NCI-H2227 treated with DMSO at 0.1 percent for 48 hours (cell line): Measurements from ENCODE around the gene KRTAP2-4.
A peak's percentile ranks its signal among the peaks of the same experiment; 100 is the strongest.
"Not testable (repeated sequence)": the region's sequence is repeated elsewhere in the genome, so short reads cannot be mapped to it uniquely, and the experiment has no call there.

ENCODE experiments used
- DNase-seq: peaks from one replicate; lab custom pipeline; 2025; lab: John Stamatoyannopoulos, UW

The KRTAP2-4 gene, protein sequence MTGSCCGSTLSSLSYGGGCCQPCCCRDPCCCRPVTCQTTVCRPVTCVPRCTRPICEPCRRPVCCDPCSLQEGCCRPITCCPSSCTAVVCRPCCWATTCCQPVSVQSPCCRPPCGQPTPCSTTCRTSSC

DNA sequence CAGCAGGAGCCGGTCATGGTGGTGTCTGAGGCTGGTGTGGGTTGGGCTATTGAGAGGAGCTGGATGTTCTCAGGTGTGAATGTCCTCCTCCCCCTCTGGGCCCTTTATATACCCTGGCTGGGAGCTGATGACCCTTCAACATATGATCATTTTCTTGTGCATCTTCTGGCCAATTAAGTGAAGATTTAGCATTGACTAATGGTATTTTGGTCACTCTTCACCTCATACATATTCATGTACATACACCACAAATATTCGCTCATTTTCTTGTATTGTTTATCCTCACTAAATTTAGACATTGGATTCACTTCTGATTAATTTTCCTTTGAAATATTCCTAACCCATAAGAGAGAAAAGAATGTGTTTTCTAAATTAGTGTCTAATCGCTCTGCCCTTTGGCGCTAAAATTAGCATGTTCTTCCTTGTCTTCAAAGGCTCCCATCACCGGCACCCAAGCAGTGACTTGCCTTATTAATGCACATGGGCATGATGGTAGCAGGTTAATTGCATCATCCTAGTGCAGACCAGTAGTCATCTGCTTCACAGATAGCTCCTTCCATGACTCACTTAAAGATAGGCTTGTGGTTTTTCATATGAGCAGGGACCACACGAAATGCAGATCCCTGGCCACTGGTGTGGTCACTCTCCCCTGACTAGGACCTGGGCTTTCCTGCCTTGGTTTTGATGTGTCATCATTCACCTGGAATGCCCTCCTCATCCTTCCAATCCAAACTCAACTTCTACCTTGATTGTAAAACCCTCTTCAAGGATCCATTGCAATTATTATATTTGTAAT, at the start of gene KRTAP2-4:
Gene KRTAP2-4 (minus strand): TSS at position 51 of the 796 bp plus-strand sequence. CDS start 34 bp downstream, at position 17.
- DNase-seq, result no peak

DNA sequence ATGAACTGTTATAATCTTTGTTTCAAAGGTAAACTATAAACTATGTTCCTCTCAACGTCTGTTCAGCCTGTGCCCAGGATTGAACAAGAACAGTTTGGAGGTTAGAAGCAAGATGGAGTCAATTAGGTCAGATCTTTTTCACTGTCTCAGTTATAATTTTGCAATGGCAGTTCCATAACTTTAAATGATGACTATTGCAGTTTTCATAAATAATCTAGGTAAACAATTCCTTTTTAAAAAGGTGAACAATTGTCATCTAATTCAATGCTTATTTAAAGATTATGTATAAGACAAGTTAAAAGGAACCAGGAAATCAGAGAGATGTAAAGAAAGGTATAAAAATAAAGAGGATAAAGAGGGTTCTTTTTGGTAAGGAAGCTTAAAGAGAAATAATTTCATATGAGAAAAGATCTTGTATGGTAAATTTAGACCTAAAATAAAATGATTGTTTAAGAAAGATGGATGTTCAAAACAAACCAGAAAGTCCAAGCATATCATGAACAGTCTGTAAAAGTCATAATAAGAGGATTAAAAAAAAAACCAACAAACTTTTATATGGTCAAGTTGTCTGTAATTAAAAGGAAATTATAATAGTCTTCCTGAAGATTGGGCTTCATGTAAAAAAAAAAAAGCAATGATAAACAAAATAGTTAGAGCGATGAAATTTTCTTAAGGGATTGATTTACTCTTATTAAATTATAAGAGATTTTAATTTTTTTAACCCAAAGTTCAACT, 45.6 kb upstream of the KRTAP2-4 start:
- DNase-seq, result no peak

DNA sequence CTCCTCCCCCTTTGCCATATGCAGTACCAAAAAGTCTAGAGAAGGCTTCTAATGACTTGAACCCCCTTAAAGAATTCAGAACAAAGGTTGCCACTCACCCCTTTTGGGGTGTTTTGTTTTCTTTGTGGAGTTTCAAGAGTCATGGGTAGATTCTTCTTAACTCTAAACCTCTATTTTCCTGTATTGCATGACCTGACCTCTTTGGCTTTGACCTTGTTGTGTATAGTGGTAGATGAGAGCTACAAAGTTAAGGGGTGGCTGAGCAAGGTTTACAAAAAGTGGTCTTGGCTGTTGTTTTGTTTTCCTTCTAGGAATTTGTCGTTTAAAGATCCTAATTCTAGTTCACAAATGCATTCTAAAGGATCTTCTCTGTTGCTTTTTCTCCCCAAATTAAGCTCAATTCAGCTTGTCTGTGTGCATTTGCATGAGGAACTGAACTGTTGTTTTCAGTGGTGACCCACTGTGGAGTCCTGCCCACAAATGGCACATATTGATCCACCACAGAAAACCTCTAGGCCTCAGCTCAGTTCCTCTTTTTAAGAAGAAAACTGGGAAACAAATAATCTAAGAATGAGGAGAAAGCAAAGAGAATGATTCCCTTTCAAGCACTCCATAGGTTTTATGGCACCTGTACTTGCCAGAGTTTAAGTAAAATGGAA, 43.2 kb upstream of the KRTAP2-4 start:
- DNase-seq, result not testable (repeated sequence)

DNA sequence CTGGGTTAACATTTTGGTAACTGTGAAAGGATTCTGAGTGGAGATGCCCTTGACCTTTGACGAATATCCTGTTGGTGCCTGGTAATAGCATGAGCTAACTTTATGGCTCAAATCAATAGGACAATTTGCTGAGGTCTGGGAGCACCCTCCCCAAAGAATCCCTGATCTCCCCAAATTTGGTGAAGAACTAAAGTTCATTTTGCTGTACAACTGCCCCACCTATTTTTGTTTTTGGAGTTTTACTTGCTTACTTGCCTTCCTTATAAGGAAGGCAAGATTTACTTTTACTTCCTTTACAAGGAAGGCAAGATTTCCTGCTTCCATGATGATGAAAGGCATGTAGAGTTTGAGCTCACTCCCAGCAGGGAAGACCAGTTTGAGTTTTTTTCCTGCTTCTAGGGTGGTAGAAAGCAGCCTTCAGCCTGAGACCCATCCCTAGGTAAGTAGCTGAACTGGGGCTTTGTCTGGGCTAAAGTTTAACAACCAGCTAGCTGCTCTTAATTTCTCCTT, 42.3 kb upstream of the KRTAP2-4 start:
- no peak for DNase-seq

DNA sequence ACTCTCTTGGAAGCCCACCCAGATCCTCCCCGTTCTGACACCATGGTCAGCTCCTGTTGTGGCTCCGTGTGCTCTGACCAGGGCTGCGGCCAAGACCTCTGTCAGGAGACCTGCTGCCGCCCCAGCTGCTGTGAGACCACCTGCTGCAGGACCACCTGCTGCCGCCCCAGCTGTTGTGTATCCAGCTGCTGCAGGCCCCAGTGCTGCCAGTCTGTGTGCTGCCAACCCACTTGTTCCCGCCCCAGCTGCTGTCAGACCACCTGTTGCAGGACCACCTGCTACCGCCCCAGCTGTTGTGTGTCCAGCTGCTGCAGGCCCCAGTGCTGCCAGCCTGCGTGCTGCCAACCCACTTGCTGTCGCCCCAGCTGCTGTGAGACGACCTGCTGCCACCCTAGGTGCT, 39.7 kb upstream of the KRTAP2-4 start, which contains the start of gene KRTAP4-9:
Gene KRTAP4-9 (plus strand): TSS at position 43 of the 400 bp plus-strand sequence. CDS start 0 bp downstream, at position 43.
- DNase-seq, result not testable (repeated sequence)

DNA sequence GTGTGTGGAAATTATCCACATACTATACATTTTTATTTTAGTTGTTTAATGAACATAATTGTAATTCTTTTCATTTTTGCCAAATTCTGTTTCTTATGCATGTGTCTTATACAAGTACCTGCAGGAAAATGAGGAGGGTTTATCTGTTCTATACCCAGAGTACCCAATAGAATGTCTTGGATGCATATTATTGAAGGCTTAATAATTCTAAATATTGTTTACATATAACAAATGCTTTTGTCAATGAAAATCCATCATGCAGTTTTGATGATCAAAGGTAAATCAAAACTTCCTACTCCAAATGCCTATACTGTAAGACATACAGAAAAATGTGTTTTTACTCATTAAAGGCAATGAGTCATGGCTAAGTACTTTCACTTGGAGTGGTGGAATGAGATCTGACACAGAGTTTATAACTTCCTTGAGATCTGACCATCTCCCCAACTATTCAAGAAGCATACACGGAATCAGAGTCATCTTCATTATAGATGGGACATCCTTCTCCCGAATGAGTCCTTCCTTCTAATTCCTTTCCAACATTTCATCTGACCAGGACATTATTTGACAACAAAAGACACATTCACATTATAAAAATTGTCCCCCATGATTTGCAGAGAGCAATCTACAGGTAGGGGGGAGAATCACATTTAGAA, 38.8 kb upstream of the KRTAP2-4 start:
- DNase-seq, result not testable (repeated sequence)

DNA sequence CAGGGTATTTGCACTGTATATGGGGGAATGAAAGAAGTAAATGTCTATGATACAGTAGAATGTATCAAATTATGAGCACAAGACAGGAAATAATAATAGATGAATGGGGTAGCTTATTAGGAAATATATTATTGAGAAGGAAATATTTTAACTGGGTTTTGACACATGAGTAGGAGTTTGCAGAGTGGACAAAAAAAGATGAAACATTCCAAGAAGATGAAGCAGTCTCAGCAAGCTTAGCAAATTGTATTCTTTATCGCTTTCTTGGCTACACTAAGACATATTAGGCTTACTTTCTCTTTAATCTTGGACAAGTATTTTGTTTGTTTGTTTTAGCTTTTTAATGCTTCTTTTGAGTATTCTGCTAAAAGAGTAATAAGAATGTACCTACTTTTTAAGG, 38.2 kb upstream of the KRTAP2-4 start:
- no peak for DNase-seq

DNA sequence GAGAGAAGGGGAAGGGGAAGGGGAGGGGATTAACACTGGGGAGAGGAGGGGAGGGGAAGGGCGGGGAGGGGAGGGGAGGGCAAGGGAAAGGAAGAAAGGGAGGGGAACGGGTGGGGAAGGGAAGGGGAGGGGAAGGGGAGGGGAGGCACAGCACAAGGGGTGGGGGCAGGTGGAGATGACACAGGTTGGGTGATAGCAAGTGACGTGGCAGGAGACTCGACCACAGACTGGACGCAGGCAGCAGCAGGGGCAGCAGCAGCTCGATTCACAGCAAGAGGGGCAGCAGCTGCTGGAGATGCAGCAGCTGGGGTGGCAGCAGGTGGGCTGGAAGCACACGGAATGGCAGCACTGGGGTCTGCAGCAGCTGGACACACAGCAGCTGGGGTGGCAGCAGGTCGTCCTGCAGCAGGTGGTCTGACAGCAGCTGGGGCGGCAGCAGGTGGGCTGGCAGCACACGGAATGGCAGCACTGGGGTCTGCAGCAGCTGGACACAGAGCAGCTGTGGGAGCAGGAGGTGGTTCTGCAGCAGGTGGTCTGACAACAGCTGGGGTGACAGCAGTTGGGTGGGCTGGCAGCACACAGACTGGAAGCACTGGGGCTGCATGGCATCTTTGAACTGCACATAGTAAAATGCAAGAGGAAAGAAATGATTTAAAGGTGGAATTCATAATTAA, 36.0 kb upstream of the KRTAP2-4 start, which contains the start of gene KRTAP4-16:
Gene KRTAP4-16 (minus strand): TSS at position 624 of the 674 bp plus-strand sequence. CDS start 0 bp downstream, at position 624.
- DNase-seq, result peak; percentile 2

DNA sequence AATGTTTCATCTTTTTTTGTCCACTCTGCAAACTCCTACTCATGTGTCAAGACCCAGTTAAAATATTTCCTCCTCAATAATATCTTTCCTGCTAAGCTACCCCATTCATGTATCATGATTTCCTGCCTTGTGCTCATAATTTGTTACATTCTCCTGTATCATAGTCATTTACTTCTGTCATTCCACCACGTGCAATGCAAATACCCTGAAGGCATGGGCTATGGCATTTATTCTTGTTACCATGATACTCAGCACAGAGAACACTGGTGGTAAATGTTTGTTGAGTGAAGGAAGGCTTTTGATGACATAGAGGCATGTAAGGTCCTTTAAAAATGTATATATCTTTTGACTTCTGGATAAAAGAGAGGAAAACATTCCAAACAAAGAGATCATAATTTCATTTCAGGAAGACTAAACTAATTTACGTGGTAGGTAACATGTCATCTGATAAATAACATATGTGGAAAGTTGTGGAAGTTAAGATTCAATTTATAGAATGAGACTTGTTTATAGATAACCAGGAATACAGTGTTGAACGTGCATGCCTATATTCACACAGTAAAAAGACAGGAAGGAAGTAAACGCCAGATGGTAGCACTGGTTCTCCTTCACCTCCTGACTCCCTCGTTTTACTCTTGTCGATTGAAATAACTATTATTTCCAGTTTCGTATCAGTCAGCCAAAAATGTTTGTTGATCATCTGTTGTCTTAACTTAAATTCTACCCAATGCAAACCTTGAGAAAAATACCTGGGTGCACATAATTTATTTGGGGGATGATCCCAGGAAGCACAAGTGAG, 34.2 kb upstream of the KRTAP2-4 start:
- not testable (repeated sequence) for DNase-seq

DNA sequence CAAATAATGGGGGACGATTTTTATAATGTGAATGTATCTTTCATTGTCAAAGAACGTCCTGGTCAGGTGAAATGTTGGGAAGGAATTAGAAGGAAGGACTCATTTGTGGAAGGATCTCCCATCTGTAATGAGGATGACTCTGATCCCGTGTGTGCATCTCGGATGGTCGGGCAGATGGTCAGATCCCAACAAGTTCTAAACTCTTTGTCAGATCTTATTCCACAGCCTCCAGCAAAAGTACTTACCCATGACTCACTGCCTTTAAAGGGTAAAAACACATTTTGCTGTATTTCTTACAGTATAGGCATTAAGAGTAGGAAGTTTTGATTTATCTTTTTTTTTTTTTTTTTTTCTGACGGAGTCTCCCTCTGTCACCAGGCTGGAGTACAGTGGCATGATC, 32.8 kb upstream of the KRTAP2-4 start:
- DNase-seq, result no peak

DNA sequence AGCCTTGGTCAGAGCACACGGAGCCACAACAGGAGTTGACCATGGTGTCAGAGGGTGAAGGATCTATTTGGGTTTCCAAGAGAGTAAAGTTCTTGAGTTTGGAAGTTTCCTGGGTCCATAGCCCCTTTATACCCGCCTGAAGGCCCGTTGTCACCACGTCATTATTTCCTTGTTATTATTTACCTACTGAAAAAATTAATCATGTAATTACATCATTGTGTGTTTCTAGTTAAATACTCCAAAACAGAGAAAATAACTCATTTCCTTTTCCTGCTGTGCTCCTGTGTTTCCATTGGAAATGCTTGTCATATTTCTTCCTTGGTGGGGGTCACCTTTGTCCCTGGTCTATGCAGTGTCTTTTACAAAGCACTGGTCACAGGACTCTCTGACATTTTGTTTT, 32.4 kb upstream of the KRTAP2-4 start, which contains the start of gene KRTAP4-8:
Gene KRTAP4-8 (minus strand): TSS at position 101 of the 400 bp plus-strand sequence. CDS start 58 bp downstream, at position 43.
- no peak for DNase-seq

DNA sequence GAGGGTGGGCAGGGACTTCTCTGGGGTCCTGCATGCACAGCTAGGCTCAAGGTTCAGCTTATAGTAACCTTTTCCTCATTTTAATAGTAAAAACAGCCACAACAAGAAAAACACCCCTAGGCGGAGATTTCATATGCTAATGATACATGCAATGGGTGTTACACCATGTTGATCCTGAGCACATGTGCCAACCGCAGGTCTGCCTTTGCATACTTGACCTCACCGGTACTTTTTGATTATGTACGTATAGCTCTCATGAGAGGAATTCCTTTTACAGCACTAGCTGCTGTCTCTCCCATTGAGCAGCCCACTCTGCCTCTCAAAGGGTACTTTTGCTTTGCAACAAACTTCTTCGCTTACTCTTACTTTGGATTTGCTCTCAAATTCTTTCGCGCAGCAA, 30.4 kb upstream of the KRTAP2-4 start:
- no peak for DNase-seq

DNA sequence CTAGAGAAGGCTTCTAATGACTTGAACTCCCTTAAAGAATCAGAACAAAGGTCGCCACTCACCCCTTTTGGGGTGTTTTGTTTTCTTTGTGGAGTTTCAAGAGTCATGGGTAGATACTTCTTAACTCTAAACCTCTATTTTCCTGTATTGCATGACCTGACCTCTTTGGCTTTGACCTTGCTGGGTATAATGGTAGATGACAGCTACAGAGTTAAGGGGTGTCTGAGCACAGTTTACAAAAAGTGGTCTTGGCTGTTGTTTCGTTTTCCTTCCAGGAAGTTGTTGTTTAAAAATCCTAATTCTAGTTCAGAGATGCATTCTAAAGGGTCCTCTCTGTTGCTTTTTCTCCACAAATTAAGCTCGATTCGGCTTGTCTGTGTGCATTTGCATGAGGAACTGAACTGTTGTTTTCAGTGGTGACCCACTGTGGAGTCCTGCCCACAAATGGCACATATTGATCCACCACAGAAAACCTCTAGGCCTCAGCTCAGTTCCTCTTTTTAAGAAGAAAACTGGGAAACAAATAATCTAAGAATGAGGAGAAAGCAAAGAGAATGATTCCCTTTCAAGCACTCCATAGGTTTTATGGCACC, 23.2 kb upstream of the KRTAP2-4 start:
- DNase-seq, result not testable (repeated sequence)

DNA sequence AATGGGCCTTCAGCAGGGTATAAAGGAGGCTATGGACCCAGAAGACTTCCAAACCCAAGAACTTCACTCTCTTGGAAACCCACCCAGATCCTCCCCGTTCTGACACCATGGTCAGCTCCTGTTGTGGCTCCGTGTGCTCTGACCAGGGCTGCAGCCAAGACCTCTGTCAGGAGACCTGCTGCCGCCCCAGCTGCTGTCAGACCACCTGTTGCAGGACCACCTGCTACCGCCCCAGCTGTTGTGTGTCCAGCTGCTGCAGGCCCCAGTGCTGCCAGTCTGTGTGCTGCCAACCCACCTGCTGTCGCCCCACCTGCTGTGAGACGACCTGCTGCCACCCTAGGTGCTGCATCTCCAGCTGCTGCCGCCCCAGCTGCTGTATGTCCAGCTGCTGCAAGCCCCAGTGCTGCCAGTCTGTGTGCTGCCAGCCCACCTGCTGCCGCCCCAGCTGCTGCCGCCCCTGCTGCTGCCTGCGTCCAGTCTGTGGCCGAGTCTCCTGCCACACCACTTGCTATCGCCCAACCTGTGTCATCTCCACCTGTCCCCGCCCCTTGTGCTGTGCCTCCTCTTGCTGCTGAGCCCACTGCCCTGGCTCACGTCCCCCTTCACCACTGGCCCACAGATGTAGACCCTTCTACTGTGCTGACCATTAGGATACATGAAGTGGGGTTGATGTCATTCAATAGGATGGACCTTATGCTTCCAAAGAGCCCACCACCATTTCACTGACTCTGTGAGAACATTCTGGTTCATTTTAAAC, 18.6 kb upstream of the KRTAP2-4 start, which contains the start of gene KRTAP4-7:
Gene KRTAP4-7 (plus strand): TSS at position 51 of the 757 bp plus-strand sequence. CDS start 57 bp downstream, at position 108.
- DNase-seq, result not testable (repeated sequence)

DNA sequence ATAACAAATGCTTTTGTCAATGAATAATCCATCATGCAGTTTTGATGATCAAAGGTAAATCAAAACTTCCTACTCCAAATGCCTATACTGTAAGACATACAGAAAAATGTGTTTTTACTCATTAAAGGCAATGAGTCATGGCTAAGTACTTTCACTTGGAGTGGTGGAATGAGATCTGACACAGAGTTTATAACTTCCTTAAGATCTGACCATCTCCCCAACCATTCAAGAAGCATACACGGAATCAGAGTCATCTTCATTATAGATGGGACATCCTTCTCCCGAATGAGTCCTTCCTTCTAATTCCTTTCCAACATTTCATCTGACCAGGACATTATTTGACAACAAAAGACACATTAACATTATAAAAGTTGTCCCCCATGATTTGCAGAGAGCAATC, 17.7 kb upstream of the KRTAP2-4 start:
- not testable (repeated sequence) for DNase-seq

DNA sequence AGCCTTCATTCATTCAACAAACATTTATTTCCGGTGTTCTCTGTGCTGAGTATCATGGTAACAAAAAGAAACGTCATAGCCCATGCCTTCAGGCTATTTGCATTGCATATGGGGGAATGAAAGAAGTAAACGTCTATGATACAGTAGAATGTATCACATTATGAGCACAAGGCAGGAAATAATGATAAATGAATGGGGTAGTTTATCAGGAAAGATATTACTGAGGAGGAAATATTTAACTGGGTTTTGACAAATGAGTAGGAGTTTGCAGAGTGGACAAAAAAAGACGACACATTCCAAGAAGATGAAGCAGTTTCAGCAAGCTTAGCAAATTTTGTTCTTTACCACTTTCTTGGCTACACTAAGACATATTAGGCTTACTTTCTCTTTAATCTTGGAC, 16.9 kb upstream of the KRTAP2-4 start:
- DNase-seq, result no peak

DNA sequence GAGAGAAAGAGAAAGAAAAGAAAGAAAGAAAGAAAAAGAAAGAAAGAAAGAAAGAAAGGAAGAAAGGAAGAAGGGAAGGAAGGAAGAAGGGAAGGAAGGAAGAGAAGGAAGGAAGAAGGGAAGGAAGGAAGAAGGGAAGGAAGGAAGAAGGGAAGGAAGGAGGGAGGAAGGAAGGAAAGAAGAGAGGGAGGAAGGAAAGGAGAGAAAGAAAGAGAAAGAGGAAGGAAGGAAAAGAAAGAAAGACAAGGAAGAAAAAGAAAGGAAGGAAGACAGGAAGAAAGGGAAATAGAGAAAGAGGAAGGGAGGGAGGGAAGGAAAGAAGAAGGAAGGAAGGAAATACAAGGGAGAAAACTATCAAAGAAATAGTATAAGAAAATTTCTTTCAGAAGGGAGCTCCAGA, 11.1 kb upstream of the KRTAP2-4 start:
- no peak for DNase-seq

DNA sequence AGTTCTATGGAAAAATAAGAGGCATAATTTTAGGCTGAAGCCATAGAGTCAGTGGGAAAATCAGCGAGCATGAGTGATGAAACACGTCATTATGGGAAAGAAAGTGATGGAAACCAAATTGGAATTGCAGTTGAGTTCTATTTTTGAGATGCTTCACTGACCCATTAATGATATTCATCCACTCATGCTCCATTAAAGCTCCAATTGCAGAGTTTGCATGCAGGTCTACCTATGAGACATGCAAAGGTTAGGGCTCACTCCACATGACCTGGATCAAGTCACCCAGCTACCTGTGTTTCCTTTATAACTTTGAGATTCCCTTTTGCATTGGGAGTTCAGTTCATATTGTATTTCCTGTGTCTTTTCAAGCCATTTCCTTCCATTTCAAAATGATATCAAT, 8.0 kb upstream of the KRTAP2-4 start:
- no peak for DNase-seq
